ENCODE measurements around the gene ANO6.
"Not testable (repeated sequence)": the region's sequence is repeated elsewhere in the genome, so short reads cannot be mapped to it uniquely, and the experiment has no call there.

Gene ANO6

DNA sequence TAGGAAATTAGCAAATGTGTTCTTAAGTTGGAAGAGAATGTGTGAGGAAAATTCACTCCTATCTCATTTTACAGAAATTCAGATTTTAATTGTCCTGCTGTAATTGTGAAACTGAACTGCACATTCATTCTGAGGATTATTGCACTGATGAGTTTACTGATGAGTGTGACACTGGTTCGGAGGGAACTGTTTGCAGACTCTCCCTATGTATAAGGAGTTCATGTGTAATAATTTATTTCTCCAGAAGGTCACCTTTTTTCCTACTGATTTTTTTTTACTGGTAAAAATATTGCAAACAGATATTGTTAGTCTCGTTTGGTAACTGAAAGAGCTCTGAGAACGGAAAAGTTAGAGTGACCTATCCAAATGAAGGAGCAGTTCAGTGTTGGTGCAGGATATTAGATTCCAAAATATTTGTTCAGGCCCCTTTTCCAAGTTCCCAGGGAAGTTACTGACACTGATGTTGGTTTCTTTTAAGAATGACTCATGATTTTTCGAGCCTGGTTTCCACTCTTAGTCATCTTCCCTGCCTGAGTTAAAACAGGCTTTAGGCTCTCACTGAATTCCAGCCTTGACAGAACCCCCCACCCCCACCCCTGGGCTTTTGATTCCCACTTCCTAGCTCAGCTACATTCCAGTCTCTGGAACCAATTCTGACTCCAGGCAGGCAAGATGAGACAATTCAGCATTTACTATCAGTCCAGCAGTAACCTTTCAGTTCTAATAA lies 18.4 kb downstream of the ANO6 start:
- no peak overlapping the region for H3K4me3 ChIP-seq (ENCODE audit: low read depth, low read length)
- DNase-seq (ENCODE audit: low read depth, low spot score), result peak; percentile 98
- TF ChIP-seq, protein P1, sequence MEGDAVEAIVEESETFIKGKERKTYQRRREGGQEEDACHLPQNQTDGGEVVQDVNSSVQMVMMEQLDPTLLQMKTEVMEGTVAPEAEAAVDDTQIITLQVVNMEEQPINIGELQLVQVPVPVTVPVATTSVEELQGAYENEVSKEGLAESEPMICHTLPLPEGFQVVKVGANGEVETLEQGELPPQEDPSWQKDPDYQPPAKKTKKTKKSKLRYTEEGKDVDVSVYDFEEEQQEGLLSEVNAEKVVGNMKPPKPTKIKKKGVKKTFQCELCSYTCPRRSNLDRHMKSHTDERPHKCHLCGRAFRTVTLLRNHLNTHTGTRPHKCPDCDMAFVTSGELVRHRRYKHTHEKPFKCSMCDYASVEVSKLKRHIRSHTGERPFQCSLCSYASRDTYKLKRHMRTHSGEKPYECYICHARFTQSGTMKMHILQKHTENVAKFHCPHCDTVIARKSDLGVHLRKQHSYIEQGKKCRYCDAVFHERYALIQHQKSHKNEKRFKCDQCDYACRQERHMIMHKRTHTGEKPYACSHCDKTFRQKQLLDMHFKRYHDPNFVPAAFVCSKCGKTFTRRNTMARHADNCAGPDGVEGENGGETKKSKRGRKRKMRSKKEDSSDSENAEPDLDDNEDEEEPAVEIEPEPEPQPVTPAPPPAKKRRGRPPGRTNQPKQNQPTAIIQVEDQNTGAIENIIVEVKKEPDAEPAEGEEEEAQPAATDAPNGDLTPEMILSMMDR (IDR thresholded peaks at IDR 0.05; ENCODE audit: low read depth, low read length), result no peak
- in situ Hi-C loops (cut with HindIII; ENCODE audit: low sequenced_read_pairs), result no loop called here

DNA sequence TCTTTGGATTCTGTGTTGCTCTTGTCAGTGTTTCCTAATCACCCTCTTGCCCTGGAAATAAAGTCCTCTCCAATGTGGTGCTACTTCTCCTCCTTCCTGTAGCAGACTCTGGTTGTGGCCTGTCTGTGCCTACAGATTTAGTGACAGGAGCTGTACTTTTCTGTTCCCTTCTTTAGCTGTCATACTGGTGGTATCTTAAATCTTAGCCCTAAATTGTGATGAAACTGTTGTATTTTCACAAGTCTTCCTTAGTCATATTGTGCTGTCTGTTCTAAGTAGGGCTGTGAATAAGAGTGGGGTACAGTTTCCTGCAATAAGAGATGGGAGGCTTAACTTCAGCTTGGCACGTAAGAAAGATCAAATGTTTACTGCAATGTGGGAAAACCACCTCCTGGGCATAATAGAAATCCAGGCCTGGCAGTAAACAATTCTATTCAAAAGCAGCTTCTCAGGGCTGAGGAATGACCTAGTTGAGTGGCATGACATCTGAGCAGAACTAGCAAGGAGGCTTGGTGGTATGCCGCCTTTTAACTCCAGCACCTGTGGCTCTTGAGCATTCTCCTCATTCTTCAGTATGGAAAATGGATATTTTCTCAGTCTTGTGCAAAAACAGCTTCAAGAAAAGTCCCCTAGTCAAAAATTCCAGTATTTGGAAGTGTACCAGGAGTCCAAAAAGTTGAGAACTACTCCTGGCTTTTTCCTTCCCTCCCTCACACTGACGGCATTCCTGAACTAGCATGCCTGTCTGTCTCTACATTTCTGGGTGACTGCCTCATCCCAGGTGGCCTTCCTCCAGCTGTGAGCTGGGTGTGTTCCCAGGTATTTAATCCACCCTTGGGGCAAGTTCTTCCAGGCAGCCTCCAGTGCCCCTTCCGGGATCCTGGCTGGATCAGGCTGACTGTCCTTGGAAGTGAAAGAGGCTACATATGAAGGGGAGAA lies 19.5 kb downstream of the ANO6 start:
- H3K4me3 ChIP-seq (ENCODE audit: low read depth, low read length), result no peak overlapping the region
- DNase-seq (ENCODE audit: low read depth, low spot score), result peak; percentile 79
- in situ Hi-C loops (cut with HindIII; ENCODE audit: low sequenced_read_pairs), result no loop called here
- TF ChIP-seq, protein P1 (IDR thresholded peaks at IDR 0.05; ENCODE audit: low read depth, low read length), result no peak

DNA sequence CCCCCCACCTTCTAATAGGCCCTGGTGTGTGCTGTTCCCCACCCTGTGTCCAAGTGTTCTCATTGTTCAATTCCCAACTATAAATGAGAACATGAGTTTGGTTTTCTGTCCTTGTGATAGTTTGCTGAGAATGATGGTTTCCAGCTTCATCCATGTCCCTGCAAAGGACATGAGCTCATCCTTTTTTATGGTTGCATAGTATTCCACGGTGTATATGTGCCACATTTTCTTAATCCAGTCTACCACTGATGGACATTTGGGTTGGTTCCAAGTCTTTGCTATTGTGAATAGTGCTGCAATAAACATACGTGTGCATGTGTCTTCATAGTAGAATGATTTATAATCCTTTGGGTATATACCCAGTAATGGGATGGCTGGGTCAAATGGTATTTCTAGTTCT lies 20.5 kb downstream of the ANO6 start:
- in situ Hi-C loops (cut with HindIII; ENCODE audit: low sequenced_read_pairs); H3K4me3 ChIP-seq (ENCODE audit: low read depth, low read length); DNase-seq (ENCODE audit: low read depth, low spot score): not testable (repeated sequence)

DNA sequence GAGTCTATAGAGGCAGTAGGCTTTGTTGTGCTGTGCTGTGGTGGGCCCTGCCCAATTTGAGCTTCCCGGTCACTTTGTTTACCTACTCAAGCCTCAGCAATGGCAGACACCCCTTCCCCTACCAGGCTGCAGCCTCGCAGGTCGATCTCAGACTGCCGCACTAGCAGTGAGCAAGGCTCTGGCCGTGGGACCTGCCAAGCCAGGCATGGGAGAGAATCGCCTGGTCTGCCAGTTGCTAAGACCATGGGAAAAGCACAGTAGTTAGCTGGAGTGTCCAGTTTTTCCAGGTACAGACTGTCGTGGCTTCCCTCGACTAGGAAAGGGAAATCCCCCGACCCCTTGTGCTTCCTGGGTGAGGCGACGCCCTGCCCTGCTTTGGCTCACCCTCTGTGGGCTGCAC lies 26.3 kb downstream of the ANO6 start:
- no peak overlapping the region for H3K4me3 ChIP-seq (ENCODE audit: low read depth, low read length)
- in situ Hi-C loops (cut with HindIII; ENCODE audit: low sequenced_read_pairs), result no loop called here
- no peak for DNase-seq (ENCODE audit: low read depth, low spot score)
- TF ChIP-seq, protein P1 (IDR thresholded peaks at IDR 0.05; ENCODE audit: low read depth, low read length), result no peak

DNA sequence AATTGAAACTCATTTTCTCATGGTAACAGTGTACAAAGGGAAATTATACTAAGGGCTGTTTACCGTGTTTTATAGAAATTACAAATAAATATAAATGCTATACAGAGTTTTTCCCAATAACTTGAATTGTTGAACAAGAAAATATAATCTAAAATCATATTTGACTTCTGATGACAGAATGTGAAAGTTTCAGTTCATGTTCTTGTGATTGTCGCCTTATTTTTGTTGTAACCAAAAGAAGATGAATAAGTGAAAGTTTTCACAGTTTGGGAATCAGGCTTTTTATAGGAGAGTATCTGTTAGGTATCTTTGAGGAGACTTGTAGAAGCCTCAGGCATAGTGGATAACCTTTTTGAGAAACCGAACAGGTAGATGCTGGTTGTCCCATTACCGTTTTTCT lies 28.1 kb downstream of the ANO6 start:
- H3K4me3 ChIP-seq (ENCODE audit: low read depth, low read length), result no peak overlapping the region
- in situ Hi-C loops (cut with HindIII; ENCODE audit: low sequenced_read_pairs), result no loop called here
- no peak for DNase-seq (ENCODE audit: low read depth, low spot score)
- TF ChIP-seq, protein P1 (IDR thresholded peaks at IDR 0.05; ENCODE audit: low read depth, low read length), result no peak

DNA sequence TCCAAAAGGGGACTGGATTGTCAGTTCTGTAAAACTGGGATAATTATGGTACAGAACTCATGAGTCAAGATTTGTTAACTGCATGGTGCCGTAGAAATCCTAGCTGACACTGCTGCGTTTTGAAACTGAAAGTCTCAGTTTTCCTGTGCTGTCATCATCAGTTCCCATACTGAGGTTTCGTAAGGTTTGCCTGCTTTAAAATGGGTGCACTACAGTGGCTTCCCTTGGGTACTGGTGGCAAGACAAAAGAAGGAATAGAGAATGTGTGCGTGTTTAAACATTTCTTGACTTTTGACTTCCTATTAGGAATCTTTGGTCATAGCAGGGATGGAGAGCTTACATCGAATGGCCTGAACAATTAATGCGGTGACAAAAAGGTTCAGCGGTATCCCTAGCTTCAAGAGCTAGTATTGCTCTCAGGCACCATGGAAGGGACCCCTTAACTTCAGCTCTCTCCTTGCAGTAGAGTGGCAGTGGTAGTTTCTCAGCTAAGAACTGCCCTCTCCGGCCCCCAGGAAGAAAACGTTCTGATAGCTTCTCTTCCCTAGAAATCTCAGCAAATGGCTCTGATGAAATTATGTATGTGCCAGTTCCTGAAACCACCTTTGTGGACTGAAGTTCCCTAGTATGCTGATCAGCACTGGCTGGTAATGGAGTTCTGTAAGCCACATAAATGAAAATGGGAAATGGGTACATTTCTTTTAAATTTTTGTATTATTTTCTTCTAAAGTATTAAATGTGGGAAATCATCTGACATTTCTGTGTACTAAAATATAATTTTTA lies 28.9 kb downstream of the ANO6 start:
- in situ Hi-C loops (cut with HindIII; ENCODE audit: low sequenced_read_pairs), result no loop called here
- TF ChIP-seq, protein P1 (IDR thresholded peaks at IDR 0.05; ENCODE audit: low read depth, low read length), result no peak
- no peak overlapping the region for H3K4me3 ChIP-seq (ENCODE audit: low read depth, low read length)
- peak; percentile 66 for DNase-seq (ENCODE audit: low read depth, low spot score)
